Measurements from ENCODE around the gene BTG3. TPM values are rescaled to one million over a fixed set of nuclear protein-coding genes. Genes with fewer than 3 reads are reported as not detected.

Gene BTG3
- total RNA-seq, 1 experiment from 2014 or later = 57.0 TPM

- Mint-ChIP-seq H3K27me3 (ENCODE audit: insufficient read depth, unreplicated experiment) (no peaks in the 10 kb centered on the region), H3K36me3 (ENCODE audit: insufficient read depth, unreplicated experiment) (peaks cover 4% of the 10 kb centered on the region), H3K27ac (ENCODE audit: low read depth, unreplicated experiment) (no peak overlapping the region), H3K9me3 (ENCODE audit: unreplicated experiment) (no peaks in the 10 kb centered on the region), H3K4me1 (ENCODE audit: insufficient read depth, unreplicated experiment) (peaks cover 5% of the 10 kb centered on the region), H3K4me3 (ENCODE audit: unreplicated experiment) (no peak overlapping the region)
- POLR2A ChIA-PET = no interaction called here
- TF ChIP-seq CTCF (IDR thresholded peaks at IDR 0.05; ENCODE audit: unreplicated experiment) = no peak
- CTCF ChIA-PET = interaction anchor here (0.6 to 1.2 kb wide), 5 partner anchors 9 to 159 kb away, joined by 3 to 5 read pairs (median 4); no protein-coding TSS in a partner anchor
- no peak for DNase-seq (ENCODE audit: unreplicated experiment)
- BruUV-seq (replicated peaks) = no TSS peak
- intact Hi-C loops (cut with micrococcal nuclease) = no loop called here
Measured at GRCh38 chr21:17545007-17545406, 67.7 kb downstream of the BTG3 start.

Other genes starting within 250 kb of the BTG3 start
- gene CXADR, start 99.9 kb downstream of the BTG3 start, total RNA-seq (2022) = 7.9 TPM in 2 replicates
- gene C21orf91, start 206.5 kb upstream of the BTG3 start, total RNA-seq (2022) = 21.0 and 22.1 TPM in 2 replicates

Measured in MCF 10A (cell line).